Peyer's patch (tissue), 4 donors: ENCODE results near the gene EVI2A. TPM values are rescaled to one million over a fixed set of nuclear protein-coding genes. Genes with fewer than 3 reads are reported as not detected.

Source experiments
- DNase-seq, 3 donors: peaks; one replicate each; pipeline ENCODE4 v3.0.0-alpha.2; 2017 to 2019
- H3K27ac ChIP-seq, 4 donors: fragments of 200-600 bp; sonication (generic); one replicate each; pipeline ENCODE4 v1.5.1; 2016 to 2019
- H3K27me3 ChIP-seq, 2 donors: fragments of 200-600 bp; sonication (generic); one replicate each; pipeline ENCODE4 v1.5.1; 2019
- H3K36me3 ChIP-seq, 3 donors: fragments of 200-600 bp; sonication (generic); one replicate each; pipeline ENCODE4 v1.5.1; 2016 to 2019
- H3K4me1 ChIP-seq, 4 donors: fragments of 200-600 bp; sonication (generic); one replicate each; pipeline ENCODE4 v1.5.1; 2016 to 2019
- H3K4me3 ChIP-seq, 4 donors: fragments of 200-600 bp; sonication (generic); 1 replicate in 3 of 4; 2 replicates in 1 of 4; pipeline ENCODE4 v1.5.1; 2016 to 2019; ENCODE audit warnings: mild to moderate bottlenecking in 1 of 4
- H3K9me3 ChIP-seq, 4 donors: fragments of 200-600 bp; sonication (generic); one replicate each; pipeline ENCODE4 v1.5.1; 2016 to 2019; ENCODE audit warnings: mild to moderate bottlenecking in 1 of 4
- CTCF ChIP-seq, 6 experiments: fragments of 450-650 bp in 4 of 6; fragments of 200-600 bp in 2 of 6; sonication (generic) in 1 of 6; IDR thresholded peaks; one replicate each; pipeline ENCODE4 v1.5.1; 2017 to 2019; ENCODE audit warnings: antibody characterized with exemption in 6 of 6, mild to moderate bottlenecking in 3 of 6, moderate library complexity in 1 of 6
- POLR2A ChIP-seq, 2 donors: fragments of 450-650 bp; IDR thresholded peaks; one replicate each; pipeline ENCODE4 v1.5.1; 2017; ENCODE audit warnings: antibody characterized with exemption in 2 of 2, mild to moderate bottlenecking in 2 of 2, moderate library complexity in 2 of 2
- total RNA-seq, 4 donors: library from RNA; depleted of rRNA; stranded (reverse); fragments of >200 nt; gene quantifications; one replicate each; pipeline ENCODE4 v1.1.0, GENCODE V29; 2016

The EVI2A gene
- total RNA-seq, 4 donors from 2014 or later: 1.4 to 12.4 (median 5.8) TPM; not detected in 1

GRCh38 chr17:31307640-31308039, 13.8 kb downstream of the EVI2A start:
- TF ChIP-seq CTCF (IDR thresholded peaks at IDR 0.05) (no peak), POLR2A (IDR thresholded peaks at IDR 0.05) (no peak)
- H3K4me3 ChIP-seq: no peak overlapping the region

GRCh38 chr17:31299624-31300023, 21.8 kb downstream of the EVI2A start:
- H3K27me3 ChIP-seq: no peaks in the 10 kb centered on the region
- no peak overlapping the region for H3K4me3 ChIP-seq
- no peak for TF ChIP-seq POLR2A (IDR thresholded peaks at IDR 0.05)
- no peak for TF ChIP-seq CTCF (IDR thresholded peaks at IDR 0.05)
- no peaks in the 10 kb centered on the region for H3K9me3 ChIP-seq
- no peak for DNase-seq
- no peaks in the 10 kb centered on the region for H3K36me3 ChIP-seq
- no peaks in the 10 kb centered on the region for H3K4me1 ChIP-seq
- no peak overlapping the region for H3K27ac ChIP-seq

More at GRCh38 chr17:31307640-31308039, 13.8 kb downstream of the EVI2A start:
- Histone ChIP-seq H3K27ac (peak overlapping the region in 2 of 4 donors; percentile 2 to 85), H3K36me3 (no peaks in the 10 kb centered on the region), H3K4me1 (peaks cover 0 to 17% (median 6%) of the 10 kb centered on the region in 4 donors), H3K27me3 (no peaks in the 10 kb centered on the region), H3K9me3 (no peaks in the 10 kb centered on the region)
- DNase-seq: no peak

GRCh38 chr17:31297090-31297489, 24.3 kb downstream of the EVI2A start, which contains the start of gene OMG:
Gene OMG (minus strand): TSS chr17:31297239. CDS start chr17:31296331, 908 bp downstream.
- Histone ChIP-seq H3K36me3 (no peaks in the 10 kb centered on the region), H3K4me1 (no peaks in the 10 kb centered on the region), H3K27ac (no peak within 1 kb of the TSS), H3K9me3 (no peaks in the 10 kb centered on the region), H3K4me3 (no peak within 1 kb of the TSS), H3K27me3 (no peaks in the 10 kb centered on the region)
- DNase-seq: no peak
- TF ChIP-seq POLR2A (IDR thresholded peaks at IDR 0.05) (no peak), CTCF (IDR thresholded peaks at IDR 0.05) (no peak)

- H3K27ac ChIP-seq: no peak overlapping the region
- DNase-seq: no peak
- no peaks in the 10 kb centered on the region for H3K36me3 ChIP-seq
- no peak overlapping the region for H3K4me3 ChIP-seq
- H3K4me1 ChIP-seq: no peaks in the 10 kb centered on the region
- TF ChIP-seq CTCF (IDR thresholded peaks at IDR 0.05) (no peak), POLR2A (IDR thresholded peaks at IDR 0.05) (no peak)
- no peaks in the 10 kb centered on the region for H3K9me3 ChIP-seq
- no peaks in the 10 kb centered on the region for H3K27me3 ChIP-seq
Measured at GRCh38 chr17:31296142-31296541, 25.3 kb downstream of the EVI2A start.

- TF ChIP-seq CTCF (IDR thresholded peaks at IDR 0.05): no peak
- no peak for TF ChIP-seq POLR2A (IDR thresholded peaks at IDR 0.05)
Measured at GRCh38 chr17:31295489-31295871, 25.9 kb downstream of the EVI2A start.

More at GRCh38 chr17:31295489-31295871, 25.9 kb downstream of the EVI2A start:
- Histone ChIP-seq H3K4me1 (no peaks in the 10 kb centered on the region), H3K36me3 (no peaks in the 10 kb centered on the region), H3K9me3 (no peaks in the 10 kb centered on the region), H3K4me3 (no peak overlapping the region), H3K27me3 (no peaks in the 10 kb centered on the region), H3K27ac (no peak overlapping the region)
- no peak for DNase-seq
